Inferior parietal cortex (tissue), 1 donor: ENCODE data around the gene KCNK1.

Experiments used
- DNase-seq: peaks from one replicate; pipeline ENCODE4 v3.0.0-alpha.2; 2016; ENCODE audit errors: extremely low spot score

Gene KCNK1

DNA sequence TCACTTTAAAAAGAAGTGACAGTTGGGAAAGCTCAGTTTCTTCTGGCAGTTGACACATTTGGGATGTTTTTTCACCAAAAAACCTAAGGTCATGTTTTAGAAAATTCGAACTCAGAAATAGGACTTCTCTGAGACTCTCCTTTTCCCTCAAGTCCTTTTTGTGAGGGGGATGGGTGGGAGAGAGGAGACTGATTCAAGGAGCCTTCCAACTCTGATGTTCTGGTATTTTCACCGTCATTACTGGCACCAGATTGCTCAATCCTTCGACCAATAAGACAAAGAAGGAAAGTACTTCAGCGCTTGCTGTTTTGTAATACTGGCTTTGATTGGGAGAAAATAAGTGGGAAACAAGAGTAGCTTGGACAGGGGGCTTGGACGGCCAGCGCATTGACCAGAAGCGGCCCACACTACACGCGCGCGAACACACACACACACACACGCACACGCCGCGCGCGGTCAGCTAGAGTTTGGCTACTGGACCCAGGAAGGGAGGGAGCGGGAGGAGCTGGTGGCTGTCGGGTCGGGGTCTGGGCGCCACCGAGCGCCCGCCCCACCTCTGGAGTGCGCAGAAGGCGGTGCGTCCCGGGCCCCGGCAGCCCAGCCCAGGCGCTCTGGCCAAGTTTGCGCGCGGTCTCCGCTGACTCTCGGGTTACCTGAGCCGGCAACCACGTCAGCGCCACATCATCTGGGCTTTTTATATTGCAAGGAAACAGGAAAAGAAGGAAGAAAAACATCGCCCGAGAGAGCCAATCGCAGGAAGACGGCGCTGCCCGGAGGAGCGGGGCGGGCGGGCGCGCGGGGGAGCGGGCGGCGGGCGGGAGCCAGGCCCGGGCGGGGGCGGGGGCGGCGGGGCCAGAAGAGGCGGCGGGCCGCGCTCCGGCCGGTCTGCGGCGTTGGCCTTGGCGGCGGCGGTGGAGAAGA, at the start of gene KCNK1:
KCNK1 (plus strand) TSS at position 855 of the 921 bp plus-strand sequence; CDS start at position 921, 66 bp downstream.
- DNase-seq: no peak

- DNase-seq: no peak
These were observed 48.6 kb upstream of the KCNK1 start for GRCh38 chr1:233565313-233565712.

DNA sequence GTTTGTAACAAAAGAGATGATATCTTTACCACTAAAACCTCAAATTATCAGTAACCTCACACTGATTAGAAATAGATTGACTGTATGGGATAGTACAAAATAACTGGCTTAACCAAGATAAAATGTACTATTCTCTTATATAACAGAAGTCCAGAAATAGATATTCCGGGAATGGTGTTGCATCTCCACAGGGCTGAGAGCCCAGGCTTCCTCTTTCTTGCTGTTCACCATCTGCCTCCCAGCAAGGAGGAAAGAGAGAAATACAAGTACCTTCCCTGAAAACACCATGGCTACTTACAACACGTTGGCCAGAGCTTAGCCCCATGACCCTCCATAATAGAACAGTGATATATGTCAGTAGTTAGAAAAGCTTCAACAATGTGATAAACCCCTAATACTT, 47.0 kb upstream of the KCNK1 start:
- DNase-seq: no peak

GRCh38 chr1:233569636-233570035, 44.3 kb upstream of the KCNK1 start:
- no peak for DNase-seq

- no peak for DNase-seq
These were observed 43.7 kb upstream of the KCNK1 start for GRCh38 chr1:233570216-233570615.

GRCh38 chr1:233570706-233571105, 43.2 kb upstream of the KCNK1 start:
- DNase-seq: no peak

GRCh38 chr1:233572896-233573295, 41.0 kb upstream of the KCNK1 start:
- no peak for DNase-seq

DNA sequence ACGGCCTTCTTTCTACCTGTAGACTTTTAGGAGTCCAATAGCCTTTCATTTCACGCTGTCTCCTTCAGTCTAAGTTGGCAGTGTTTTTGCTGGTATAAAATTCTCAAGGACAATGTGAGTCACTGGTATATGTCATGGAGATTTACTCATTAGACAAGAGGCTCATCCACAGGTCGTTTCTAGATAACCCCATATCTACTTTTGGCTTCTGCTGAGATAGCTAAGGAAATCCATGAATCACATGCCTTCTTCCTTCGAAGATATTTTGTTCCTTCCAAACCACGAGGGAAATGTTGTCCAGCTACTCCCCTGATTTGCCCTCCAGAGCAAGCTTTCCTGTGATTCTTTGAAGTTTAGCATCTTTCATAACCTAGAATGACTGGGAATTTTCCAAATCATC, 38.5 kb upstream of the KCNK1 start:
- no peak for DNase-seq

- DNase-seq: no peak
These were observed 31.5 kb upstream of the KCNK1 start for GRCh38 chr1:233582439-233582838.

- DNase-seq: no peak
These were observed 29.5 kb upstream of the KCNK1 start for GRCh38 chr1:233584376-233584775.

DNA sequence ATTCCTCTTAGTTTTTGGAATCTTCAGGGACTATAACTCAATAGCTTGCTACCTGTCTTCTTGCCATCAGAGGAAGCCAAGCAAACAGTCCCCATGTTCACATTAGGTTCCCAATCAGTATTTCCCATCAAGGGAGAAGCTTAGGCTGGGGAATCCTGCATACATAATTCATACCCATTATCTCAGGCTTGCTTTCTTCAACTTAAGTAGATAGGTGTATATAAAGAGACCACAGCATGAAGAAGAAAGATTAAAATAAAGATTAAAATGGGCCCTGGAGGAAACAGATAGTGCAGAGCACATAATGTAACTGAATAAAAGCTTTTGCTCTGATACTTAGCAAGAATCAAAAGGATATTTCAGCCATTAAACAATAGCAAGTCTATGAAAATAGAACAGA, 29.0 kb upstream of the KCNK1 start:
- no peak for DNase-seq

DNA sequence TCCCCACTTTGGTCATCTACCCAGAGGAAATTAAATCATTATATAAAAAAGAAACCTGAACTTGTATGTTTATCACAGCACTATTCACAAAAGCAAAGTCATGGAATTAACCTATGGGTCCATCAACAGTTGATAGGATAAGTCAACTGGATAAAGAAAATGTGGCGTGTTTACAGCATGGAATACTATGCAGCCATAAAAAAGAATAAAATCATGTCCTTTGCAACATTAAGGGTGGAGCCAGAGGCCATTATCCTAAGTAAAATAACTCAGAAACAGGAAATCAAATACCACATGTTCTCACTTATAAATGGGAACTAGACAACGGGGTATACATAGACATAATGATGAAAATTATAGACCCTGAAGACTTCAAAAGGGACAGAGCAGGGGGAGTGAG, 27.6 kb upstream of the KCNK1 start:
- DNase-seq: no peak

DNA sequence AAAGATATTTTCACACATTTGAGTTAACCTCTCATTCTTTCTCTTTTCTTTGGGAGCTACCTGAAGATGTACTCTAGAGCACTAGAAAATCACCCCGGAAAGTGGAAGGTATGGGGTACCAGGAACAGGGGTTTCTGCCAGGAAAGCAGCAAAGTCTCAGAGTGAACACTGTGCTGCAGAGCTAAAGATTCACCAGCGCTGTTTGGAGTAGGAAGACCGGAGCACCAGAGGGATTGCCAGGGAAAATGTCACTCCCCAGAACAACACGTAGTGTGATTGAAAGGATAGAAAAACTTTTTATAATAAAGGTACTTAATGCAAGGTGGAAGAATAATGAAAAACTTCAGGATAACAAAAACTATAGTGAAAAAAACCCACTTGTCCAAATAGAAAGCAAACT, 26.7 kb upstream of the KCNK1 start:
- DNase-seq: no peak

- no peak for DNase-seq
These were observed 25.7 kb upstream of the KCNK1 start for GRCh38 chr1:233587958-233588799.

DNA sequence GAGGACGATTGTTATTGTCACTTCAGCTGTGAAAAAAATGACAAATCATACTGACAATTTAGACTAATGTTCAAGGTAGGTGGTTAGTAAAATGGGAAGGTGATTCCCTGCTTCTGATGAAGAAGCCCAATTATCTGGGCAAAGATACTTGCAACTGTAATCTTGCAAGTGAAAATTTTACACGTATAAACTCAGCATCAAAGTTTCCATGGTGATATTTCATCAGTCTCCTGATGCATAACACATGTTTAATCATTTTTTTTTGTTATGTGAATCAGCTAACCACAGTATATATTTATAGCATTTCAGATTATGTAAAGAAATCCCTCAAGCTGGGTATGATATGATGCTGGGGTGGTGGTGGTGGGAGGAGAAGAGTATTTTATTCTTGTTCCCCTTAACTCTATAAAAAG, 16.4 kb upstream of the KCNK1 start:
- no peak for DNase-seq

DNA sequence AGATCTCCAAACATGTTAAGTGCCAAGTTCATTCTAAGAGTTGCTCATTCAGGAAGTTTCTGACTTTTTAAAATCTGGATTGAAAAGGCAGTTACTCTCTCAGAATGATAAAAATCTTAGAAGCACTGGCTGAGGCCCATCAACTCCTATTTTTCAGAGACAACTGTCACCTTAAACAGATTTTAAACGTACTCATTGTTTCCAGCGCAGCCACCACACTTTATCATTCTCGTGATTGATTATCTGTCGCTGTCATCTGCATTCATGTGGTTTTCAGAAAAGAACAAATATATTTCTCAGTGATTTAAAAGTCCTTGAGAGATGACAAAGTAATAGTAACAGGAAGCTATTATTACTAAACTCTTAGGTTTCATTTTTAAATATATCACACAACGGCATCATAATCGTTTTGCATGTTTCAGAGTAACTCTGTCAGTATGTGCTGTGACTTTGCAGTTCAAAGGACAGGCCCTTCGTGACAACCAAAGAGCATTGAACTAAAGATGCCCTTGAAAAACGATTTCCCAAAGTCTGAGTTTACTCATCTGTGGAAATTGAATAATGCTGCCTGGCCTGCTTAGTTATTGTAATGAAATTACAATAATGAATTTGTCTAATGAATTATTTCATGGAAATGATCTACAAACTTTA, 14.9 kb upstream of the KCNK1 start:
- no peak for DNase-seq

DNA sequence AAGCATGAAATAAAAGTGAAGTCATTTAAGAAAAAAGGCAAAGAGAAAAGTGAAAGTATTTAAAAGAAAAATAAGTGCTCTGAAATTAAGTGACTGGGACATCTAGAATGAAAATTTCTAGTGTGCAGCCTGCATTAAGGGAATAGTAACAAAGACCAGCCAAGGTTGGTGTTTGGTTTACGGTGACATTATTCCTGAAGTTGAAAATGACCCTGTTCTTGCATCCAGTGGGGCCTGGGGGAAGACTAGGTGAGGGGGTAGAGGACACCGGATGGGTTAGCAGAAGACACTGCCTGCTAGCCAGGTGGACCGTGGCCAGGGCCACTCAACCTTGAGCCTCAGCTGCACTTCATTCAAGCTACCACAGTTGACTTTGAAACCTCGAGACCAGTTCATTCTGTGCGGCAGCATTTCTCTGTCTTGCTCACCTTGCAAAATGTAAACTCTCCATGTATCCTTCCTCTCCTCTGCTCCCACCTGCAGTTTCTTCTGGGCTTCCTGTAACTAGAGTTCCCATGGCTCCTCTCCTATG, 14.3 kb upstream of the KCNK1 start:
- no peak for DNase-seq

DNA sequence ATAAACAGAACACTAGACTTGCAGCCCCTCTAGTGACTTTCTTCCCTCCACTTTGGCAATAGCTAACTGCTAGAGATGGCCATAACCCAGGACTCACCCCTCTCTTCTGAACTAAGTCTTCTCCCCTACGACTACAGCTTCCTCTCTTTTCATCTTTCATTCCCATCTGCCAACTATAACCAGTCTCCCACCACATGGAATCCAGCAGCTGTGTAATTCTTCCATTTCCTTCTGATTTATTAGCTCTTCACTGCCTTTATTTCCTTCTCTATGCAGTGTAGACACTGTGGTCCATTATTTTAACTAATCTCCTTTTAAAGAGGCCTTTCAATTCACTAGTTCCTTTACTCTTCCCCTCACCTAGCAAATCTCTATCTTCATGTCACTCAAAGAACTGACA, 13.4 kb upstream of the KCNK1 start:
- no peak for DNase-seq

DNA sequence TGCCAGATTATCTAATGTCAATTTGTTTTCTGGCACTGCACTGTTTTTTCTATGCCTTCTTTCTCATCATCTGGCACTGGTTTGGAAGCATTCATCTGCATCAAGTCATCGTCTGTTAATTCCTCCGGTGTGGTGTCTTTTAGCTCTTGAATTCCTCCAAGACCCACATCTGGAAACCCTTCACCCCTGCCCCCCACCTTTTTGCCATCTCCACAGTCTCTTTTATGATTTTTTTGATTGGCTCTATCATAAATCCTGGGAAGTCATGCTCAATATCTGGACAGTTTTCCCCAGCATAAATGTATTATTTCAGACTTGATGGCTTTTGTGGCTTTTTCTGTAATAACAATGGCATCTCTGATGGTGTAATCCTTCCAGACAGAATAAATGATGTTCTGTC, 10.4 kb upstream of the KCNK1 start:
- no peak for DNase-seq

GRCh38 chr1:233605205-233605604, 8.7 kb upstream of the KCNK1 start:
- DNase-seq: no peak

DNA sequence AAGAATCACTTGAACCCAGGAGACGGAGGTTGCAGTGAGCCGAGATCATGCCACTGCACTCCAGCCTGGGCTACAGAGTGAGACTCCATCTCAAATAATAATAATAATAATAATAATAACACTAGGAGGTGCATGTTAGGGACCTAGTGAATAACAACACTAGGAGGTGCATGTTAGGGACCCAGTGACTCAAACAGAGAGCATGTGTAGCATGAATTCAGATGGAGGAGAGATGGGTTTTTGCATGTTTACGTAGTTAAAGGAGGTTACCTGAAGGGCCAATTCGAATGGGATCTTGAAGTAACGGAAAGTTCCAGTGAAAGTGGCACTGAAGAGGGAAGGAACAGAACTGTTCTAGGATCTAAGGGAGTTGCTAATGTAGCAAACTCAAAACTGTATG, 7.1 kb upstream of the KCNK1 start:
- DNase-seq: no peak
